Right atrium auricular region (tissue), 2 donors: ENCODE results near the gene ROBO3. TPM values are rescaled to one million over a fixed set of nuclear protein-coding genes. Genes with fewer than 3 reads are reported as not detected.

Experiments
- DNase-seq: peaks from one replicate; pipeline ENCODE4 v3.0.0-alpha.2; 2019; ENCODE audit warnings: low spot score
- H3K27ac ChIP-seq, 2 donors: fragments of 200-600 bp; sonication (generic); 1 replicate in 1 of 2; 2 replicates in 1 of 2; pipeline ENCODE4 v1.5.1; 2016 to 2019
- H3K27me3 ChIP-seq, 2 donors: fragments of 200-600 bp; sonication (generic); one replicate each; pipeline versions ENCODE4 v1.5.1 to v1.6.0; 2017 to 2019
- H3K36me3 ChIP-seq: fragments of 200-600 bp; sonication (generic); one replicate; pipeline ENCODE4 v1.5.1; 2016
- H3K4me1 ChIP-seq, 2 donors: fragments of 200-600 bp; sonication (generic); one replicate each; pipeline versions ENCODE4 v1.5.1 to v1.6.0; 2017 to 2019
- H3K4me3 ChIP-seq, 2 donors: fragments of 200-600 bp; sonication (generic); 1 replicate in 1 of 2; 2 replicates in 1 of 2; pipeline ENCODE4 v1.5.1; 2017 to 2019; ENCODE audit warnings: mild to moderate bottlenecking in 1 of 2, moderate library complexity in 1 of 2
- H3K9me3 ChIP-seq, 2 donors: fragments of 200-600 bp; sonication (generic); one replicate each; pipeline ENCODE4 v1.5.1; 2019
- total RNA-seq, 2 donors: library from RNA; depleted of rRNA; stranded (reverse); fragments of >200 nt; gene quantifications; one replicate each; pipeline ENCODE4 v1.1.0, GENCODE V29; 2016
- TF ChIP-seq, protein P1 (sequence below), 2 donors: fragments of 200-600 bp; sonication (generic); IDR thresholded peaks; one replicate each; pipeline ENCODE4 v1.5.1; 2019; ENCODE audit warnings: antibody characterized with exemption in 2 of 2

ROBO3 gene
- total RNA-seq, 2 donors from 2014 or later = 6.4 to 10.1 TPM

DNA sequence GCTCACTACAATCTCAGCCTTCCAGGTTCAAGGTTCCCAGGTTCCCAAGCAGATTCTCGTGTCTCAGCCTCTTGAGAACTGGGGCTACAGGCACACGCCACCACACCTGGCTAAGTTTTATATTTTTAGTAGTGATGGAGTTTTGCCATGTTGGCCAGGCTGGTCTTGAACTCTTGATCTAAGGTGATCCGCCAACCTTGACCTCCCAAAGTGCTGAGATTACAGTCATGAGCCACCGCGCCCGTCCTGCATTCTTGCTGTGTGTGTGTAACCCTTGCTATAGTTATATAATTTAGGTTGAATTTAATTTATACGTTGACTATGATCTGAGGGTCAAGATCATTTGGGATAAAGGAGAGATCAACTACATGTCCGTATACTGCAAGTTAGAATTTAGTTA lies 29.3 kb upstream of the ROBO3 start:
- no peak for DNase-seq
- Histone ChIP-seq H3K9me3 (no peaks in the 10 kb centered on the region), H3K4me3 (no peak overlapping the region), H3K36me3 (no peaks in the 10 kb centered on the region), H3K27ac (peak overlapping the region in 1 of 2 donors; percentile 76), H3K4me1 (peaks cover 0 to 15% of the 10 kb centered on the region in 2 donors), H3K27me3 (peaks cover 12 to 20% of the 10 kb centered on the region in 2 donors)
- TF ChIP-seq, protein P1, sequence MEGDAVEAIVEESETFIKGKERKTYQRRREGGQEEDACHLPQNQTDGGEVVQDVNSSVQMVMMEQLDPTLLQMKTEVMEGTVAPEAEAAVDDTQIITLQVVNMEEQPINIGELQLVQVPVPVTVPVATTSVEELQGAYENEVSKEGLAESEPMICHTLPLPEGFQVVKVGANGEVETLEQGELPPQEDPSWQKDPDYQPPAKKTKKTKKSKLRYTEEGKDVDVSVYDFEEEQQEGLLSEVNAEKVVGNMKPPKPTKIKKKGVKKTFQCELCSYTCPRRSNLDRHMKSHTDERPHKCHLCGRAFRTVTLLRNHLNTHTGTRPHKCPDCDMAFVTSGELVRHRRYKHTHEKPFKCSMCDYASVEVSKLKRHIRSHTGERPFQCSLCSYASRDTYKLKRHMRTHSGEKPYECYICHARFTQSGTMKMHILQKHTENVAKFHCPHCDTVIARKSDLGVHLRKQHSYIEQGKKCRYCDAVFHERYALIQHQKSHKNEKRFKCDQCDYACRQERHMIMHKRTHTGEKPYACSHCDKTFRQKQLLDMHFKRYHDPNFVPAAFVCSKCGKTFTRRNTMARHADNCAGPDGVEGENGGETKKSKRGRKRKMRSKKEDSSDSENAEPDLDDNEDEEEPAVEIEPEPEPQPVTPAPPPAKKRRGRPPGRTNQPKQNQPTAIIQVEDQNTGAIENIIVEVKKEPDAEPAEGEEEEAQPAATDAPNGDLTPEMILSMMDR (IDR thresholded peaks at IDR 0.05) = no peak

- Histone ChIP-seq H3K4me1 (peaks cover 0 to 15% of the 10 kb centered on the region in 2 donors), H3K27ac (peak overlapping the region in 1 of 2 donors; percentile 76), H3K36me3 (no peaks in the 10 kb centered on the region), H3K4me3 (no peak overlapping the region), H3K27me3 (peaks cover 17 to 23% of the 10 kb centered on the region in 2 donors), H3K9me3 (no peaks in the 10 kb centered on the region)
- TF ChIP-seq, protein P1 (IDR thresholded peaks at IDR 0.05) = no peak
- DNase-seq = no peak
Observed at GRCh38 chr11:124837491-124837856, 27.8 kb upstream of the ROBO3 start.

DNA sequence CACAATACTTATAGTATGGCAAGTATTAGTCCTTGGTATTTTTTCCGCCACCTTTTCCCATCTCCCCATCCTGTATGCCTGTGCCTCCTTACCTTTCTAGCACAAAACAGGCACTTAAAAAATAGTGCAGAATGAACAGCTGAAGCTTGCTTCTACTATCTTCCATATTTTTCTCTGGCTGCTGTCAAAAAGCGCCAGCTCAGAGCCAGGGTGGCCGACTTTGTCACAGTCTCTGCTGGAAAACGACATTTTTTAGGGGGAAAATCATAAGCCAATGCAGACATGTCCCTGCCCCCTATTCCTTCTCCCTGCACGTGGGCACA lies 26.5 kb upstream of the ROBO3 start:
- no peak for DNase-seq
- peaks cover 19 to 36% of the 10 kb centered on the region in 2 donors for H3K27me3 ChIP-seq
- H3K4me1 ChIP-seq = peaks cover 0 to 22% of the 10 kb centered on the region in 2 donors
- H3K36me3 ChIP-seq = no peaks in the 10 kb centered on the region
- no peak overlapping the region for H3K4me3 ChIP-seq
- TF ChIP-seq, protein P1 (IDR thresholded peaks at IDR 0.05) = no peak
- no peak overlapping the region for H3K27ac ChIP-seq
- no peaks in the 10 kb centered on the region for H3K9me3 ChIP-seq

- no peaks in the 10 kb centered on the region for H3K9me3 ChIP-seq
- TF ChIP-seq, protein P1 (IDR thresholded peaks at IDR 0.05) = no peak
- peaks cover 0 to 22% of the 10 kb centered on the region in 2 donors for H3K4me1 ChIP-seq
- peak overlapping the region; percentile 3 to 48 for H3K4me3 ChIP-seq
- H3K36me3 ChIP-seq = no peaks in the 10 kb centered on the region
- peaks cover 24 to 41% of the 10 kb centered on the region in 2 donors for H3K27me3 ChIP-seq
- H3K27ac ChIP-seq = no peak overlapping the region
- DNase-seq = no peak
Observed at GRCh38 chr11:124839128-124839971, 25.9 kb upstream of the ROBO3 start.

DNA sequence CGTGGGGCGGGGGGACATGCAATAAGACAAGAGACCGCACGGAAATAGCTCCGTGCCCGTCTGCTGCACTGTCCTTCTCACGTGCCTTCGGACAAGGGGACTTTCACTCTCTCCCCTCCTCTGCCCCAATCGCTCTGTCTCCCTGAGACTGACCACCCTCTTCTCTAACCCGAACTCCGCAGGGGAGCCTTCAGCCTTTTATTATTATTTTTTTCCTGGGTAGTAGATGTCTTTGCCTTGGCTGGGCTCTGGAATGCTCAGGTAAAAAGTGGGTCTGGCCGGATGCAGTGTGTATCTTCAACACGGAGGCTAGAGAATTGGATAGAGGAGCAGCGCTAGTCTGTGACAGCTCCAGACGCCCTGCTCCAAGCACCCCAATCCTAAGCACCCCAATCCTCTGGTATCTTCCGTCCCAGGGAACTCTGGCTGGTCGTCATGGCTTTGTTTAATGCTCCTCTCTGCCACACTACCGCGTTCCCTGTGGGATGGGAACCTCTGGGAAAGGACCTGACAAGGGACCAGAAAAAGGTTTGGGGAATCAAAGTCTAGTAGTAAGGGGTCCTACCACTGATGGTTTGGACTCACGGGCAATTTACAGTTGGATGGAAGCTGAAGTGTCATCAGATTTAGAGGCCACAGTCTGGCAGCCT lies 25.1 kb upstream of the ROBO3 start:
- H3K4me1 ChIP-seq = peaks cover 0 to 22% of the 10 kb centered on the region in 2 donors
- no peaks in the 10 kb centered on the region for H3K36me3 ChIP-seq
- H3K4me3 ChIP-seq = peak overlapping the region in 1 of 2 donors; percentile 48
- peaks cover 27 to 46% of the 10 kb centered on the region in 2 donors for H3K27me3 ChIP-seq
- no peak overlapping the region for H3K27ac ChIP-seq
- DNase-seq = no peak
- TF ChIP-seq, protein P1 (IDR thresholded peaks at IDR 0.05) = no peak
- no peaks in the 10 kb centered on the region for H3K9me3 ChIP-seq
